Epithelial cell of esophagus (primary cell): Measurements from ENCODE around the gene OVOL3.
A peak's percentile ranks its signal among the peaks of the same experiment; 100 is the strongest.

Experiments
- DNase-seq: peaks from one replicate; pipeline ENCODE4 v3.0.0; 2010; ENCODE audit warnings: low read depth
- H3K4me3 ChIP-seq: 2 replicates; pipeline ENCODE4 v1.5.1; 2011; ENCODE audit warnings: mild to moderate bottlenecking, low read length, control low read depth
- TF ChIP-seq, protein P1 (sequence below): IDR thresholded peaks from 2 replicates; pipeline ENCODE4 v1.5.1; 2011; ENCODE audit warnings: low read depth, mild to moderate bottlenecking, low read length, control low read depth, inconsistent platforms; ENCODE audit not compliant: insufficient read depth; ENCODE audit errors: missing control alignments

OVOL3 gene

DNA sequence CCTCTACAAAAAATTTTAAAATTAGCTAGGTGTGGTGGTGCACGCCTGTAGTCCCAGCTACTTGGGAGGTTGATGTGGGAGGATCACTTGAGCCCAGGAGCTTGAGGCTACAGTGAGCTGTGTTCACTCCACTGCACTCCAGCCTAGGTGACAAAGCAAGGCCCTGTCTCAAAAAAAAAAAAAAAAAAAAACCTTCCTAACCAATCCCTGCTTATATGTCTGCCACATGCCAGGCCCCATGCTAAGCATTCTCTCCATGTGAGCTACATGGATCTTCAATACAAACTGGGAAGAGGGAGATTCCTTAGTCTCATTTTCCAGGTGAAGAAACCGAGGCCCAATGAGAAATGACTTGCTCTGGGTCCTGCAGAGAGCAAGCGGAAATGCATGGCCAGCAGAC is 2.3 kb upstream of the OVOL3 start:
- no peak for DNase-seq
- H3K4me3 ChIP-seq, result no peak overlapping the region
- TF ChIP-seq, protein P1, sequence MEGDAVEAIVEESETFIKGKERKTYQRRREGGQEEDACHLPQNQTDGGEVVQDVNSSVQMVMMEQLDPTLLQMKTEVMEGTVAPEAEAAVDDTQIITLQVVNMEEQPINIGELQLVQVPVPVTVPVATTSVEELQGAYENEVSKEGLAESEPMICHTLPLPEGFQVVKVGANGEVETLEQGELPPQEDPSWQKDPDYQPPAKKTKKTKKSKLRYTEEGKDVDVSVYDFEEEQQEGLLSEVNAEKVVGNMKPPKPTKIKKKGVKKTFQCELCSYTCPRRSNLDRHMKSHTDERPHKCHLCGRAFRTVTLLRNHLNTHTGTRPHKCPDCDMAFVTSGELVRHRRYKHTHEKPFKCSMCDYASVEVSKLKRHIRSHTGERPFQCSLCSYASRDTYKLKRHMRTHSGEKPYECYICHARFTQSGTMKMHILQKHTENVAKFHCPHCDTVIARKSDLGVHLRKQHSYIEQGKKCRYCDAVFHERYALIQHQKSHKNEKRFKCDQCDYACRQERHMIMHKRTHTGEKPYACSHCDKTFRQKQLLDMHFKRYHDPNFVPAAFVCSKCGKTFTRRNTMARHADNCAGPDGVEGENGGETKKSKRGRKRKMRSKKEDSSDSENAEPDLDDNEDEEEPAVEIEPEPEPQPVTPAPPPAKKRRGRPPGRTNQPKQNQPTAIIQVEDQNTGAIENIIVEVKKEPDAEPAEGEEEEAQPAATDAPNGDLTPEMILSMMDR, result no peak

DNA sequence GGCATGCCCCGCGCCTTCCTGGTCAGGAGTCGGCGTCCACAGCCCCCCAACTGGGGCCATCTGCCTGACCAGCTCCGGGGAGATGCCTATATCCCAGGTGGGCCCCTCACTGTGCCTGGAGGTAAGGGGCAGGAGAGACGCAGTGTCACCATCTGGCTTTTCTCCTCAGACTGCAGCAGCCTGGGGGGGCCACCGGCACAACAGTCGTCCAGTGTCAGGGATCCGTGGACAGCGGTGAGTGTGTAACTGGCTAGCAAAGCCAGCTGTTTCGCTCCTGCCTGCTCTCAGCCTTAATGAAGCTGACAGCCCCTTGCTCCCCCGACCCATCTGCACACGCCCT is 227 bp downstream of the OVOL3 start:
- H3K4me3 ChIP-seq, result no peak overlapping the region
- DNase-seq, result no peak
- TF ChIP-seq, protein P1, result no peak

DNA sequence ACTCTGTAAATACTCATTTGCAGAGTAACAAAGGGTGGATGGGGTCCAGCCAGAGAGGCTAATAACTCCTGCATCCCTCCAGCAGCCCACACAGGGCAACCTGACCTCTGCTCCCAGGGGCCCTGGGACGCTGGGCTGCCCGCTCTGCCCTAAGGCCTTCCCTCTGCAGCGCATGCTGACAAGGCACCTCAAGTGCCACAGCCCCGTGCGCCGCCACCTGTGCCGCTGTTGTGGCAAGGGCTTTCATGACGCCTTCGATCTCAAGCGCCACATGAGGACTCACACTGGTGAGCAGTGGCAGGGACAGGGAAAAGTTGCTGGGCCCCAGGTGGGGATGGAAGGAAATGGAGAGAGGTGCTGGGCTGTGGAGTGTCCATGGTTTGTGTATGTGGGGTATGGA is 1.7 kb downstream of the OVOL3 start:
- no peak overlapping the region for H3K4me3 ChIP-seq
- DNase-seq, result no peak
- TF ChIP-seq, protein P1, result no peak

DNA sequence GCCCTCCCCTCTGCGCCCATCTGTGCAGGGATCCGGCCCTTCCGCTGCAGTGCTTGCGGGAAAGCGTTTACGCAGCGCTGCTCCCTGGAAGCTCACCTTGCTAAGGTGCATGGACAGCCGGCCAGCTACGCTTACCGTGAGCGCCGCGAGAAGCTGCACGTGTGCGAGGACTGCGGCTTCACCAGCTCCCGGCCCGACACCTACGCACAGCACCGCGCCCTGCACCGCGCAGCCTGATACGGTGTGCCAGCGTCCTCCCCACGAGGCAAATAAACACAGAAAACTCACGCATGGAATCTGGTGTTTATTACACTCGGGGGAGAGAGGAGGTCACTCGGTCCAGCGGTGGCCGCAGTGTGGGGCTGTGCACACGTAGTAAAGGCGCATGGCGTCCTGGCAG is 2.5 kb downstream of the OVOL3 start:
- peak overlapping the region; percentile 97 for H3K4me3 ChIP-seq

DNA sequence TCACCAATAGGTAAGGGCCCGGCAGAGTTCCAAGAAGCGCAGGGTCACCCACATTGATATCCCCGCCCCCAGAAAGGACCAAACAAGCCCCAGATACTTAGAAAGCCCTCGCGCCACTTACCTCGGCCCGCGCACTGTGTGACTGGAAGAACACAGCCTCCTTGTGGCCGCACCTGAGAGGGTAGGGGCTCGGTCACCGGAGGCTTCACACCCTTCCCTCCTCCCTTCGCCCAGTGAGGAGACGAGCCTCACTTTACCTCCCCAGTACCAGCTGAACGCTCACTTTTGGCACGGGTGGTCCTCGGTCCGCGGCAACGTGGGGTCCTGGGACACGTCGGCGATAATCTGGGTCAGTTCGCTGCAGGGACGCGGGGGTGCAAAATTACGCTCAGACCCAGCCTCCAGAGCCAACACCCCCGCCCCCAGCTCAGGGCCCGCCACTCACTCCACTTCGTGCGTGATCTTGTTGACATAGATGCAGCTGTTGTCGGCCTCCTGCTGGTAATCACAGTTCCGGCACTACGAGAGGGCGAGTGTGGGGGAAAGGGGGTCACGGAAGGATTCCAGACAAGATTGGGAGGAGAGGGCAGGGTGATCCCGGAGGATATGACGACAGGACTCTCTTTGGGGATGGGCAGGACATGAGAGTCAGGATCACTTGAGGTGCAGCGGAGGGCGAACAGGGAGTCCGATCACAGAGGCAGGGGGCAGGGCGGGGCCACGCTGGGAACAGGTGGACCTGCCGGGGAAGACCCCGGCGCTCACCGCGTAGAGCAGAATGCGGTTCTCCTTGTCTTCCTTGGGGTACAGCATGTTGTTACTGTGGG is 3.2 kb downstream of the OVOL3 start:
- peak; percentile 51 for DNase-seq
- peak overlapping the region; percentile 97 for H3K4me3 ChIP-seq
- TF ChIP-seq, protein P1, result peak; percentile 45

More for the DNA sequence above, 2.5 kb downstream of the OVOL3 start:
- DNase-seq, result no peak
- TF ChIP-seq, protein P1, result no peak

DNA sequence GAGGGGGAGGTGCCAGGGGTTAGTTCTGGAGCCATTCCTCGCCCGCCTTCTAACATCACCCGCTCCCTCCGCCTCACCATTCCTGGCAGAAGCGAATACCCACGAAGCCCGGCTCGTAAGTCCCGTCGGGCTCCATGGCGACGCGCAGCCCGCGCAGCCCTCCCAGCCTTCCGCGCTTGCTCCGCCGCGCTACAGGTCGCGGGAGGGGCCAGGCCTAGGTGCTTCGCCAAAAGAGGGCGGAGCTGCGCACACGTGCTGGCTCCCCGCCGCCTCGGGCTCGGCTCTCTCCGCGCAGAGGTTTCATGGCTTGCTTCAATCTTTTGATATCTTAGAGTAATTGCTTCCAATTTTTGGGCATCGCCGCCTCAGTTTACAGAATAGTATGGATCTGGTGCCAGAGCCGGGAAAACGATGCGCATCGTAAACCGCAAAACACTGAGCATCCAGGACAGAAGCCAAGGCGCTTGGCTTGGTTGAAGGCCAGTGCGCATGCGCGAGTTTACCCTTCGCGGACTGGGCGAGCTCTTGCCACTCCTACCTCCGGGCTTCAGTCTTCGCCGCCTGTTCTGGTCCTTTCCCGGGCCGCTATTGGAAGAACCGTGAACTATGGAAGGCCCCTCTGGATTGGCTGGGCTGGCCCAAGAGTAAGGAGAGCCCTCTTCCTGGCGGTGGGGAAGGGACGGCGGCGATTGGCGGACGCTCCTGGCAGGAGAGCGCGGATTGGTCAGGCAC is 3.9 kb downstream of the OVOL3 start, which contains the start of gene POLR2I:
TSS of gene POLR2I (minus strand) at position 155 of the 732 bp plus-strand sequence. CDS start at position 136, 19 bp downstream.
- peak; percentile 100 for DNase-seq
- peak within 1 kb of the TSS; percentile 97 for H3K4me3 ChIP-seq
- TF ChIP-seq, protein P1, result no peak
